Stimulated activated CD4-positive, alpha-beta T cell treated with anti-CD3 and anti-CD28 coated beads, Interleukin-4, amount 100 ng/mL, for 4 hours (primary cell): ENCODE measurements around the gene CYP4F11.
"Not testable (repeated sequence)": the region's sequence is repeated elsewhere in the genome, so short reads cannot be mapped to it uniquely, and the experiment has no call there.

ENCODE experiments used
- DNase-seq, 2 experiments: peaks; one replicate each; pipeline ENCODE4 v3.0.0-alpha.2; 2020

CYP4F11 gene

GRCh38 chr19:15873771-15874170 lies 60.6 kb downstream of the CYP4F11 start:
- not testable (repeated sequence) for DNase-seq

- DNase-seq: peak in 1 of 2 experiments; percentile 6
These were observed 62.8 kb downstream of the CYP4F11 start for GRCh38 chr19:15871570-15871969.

GRCh38 chr19:15869873-15870272 lies 64.5 kb downstream of the CYP4F11 start:
- DNase-seq: no peak

- peak; percentile 18 to 36 for DNase-seq
These were observed 65.2 kb downstream of the CYP4F11 start for GRCh38 chr19:15869109-15869555.

- DNase-seq: no peak
These were observed 67.7 kb downstream of the CYP4F11 start for GRCh38 chr19:15866636-15867035.

- no peak for DNase-seq
These were observed 69.5 kb downstream of the CYP4F11 start for GRCh38 chr19:15864824-15865223.

- DNase-seq: no peak
These were observed 71.1 kb downstream of the CYP4F11 start for GRCh38 chr19:15863272-15863671.

GRCh38 chr19:15862444-15862843 lies 71.9 kb downstream of the CYP4F11 start:
- DNase-seq: no peak
